Keratinocyte (primary cell): ENCODE results near the gene RPS6KL1.

Experiments used
- EZH2 ChIP-seq: IDR thresholded peaks from one replicate; pipeline ENCODE4 v1.6.1; 2012; ENCODE audit warnings: inconsistent platforms, mild to moderate bottlenecking, low read length, moderate library complexity
- TF ChIP-seq, protein P1 (sequence below), 3 experiments: IDR thresholded peaks in 1 of 3; conservative IDR thresholded peaks in 1 of 3; optimal IDR thresholded peaks in 1 of 3; 2 replicates in 2 of 3; 3 replicates in 1 of 3; pipeline versions ENCODE3 to v1.5.1; 2011; ENCODE audit warnings: low read length in 3 of 3, mild to moderate bottlenecking in 3 of 3, moderate library complexity in 2 of 3, control low read depth in 1 of 3, inconsistent platforms in 1 of 3; ENCODE audit not compliant: insufficient read depth in 2 of 3; ENCODE audit errors: extremely low read depth in 1 of 3

DNA sequence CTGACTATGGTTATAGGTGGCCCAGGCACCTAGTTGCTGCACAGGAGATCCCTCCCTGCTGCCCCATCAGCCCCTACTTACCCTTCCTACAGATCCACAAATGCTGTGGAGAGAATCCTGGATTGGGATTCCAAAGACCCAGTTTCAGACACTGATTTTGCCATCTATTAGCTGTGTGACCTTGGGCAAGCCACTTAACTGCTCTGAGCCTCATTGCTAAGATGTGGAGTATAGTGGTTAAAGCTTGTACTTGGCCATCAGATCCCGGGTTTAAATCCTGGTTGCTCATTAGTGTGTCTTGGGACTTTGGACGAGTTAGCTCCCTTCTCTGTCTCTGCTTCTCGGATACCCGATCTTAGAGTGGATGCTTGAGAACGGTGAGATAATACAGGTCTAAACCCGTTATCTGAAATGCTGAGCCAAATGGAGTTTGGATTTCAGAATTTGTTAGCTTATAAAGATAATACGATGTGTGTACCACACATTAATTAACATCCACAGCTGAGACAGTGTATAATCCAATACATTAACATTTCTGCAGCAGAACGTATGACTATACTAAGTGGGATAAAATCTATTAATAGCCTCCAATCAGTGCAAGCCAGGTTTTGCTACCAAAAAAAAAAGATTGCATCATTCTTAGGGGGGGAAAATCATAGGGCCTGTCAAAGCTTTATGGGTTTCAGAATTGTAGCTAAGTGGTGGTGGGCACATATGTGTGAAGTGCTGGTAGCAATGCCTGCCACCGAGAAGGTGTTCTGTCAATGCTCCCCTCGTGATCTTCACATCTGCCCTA, 63.1 kb downstream of the RPS6KL1 start:
- TF ChIP-seq, protein P1, sequence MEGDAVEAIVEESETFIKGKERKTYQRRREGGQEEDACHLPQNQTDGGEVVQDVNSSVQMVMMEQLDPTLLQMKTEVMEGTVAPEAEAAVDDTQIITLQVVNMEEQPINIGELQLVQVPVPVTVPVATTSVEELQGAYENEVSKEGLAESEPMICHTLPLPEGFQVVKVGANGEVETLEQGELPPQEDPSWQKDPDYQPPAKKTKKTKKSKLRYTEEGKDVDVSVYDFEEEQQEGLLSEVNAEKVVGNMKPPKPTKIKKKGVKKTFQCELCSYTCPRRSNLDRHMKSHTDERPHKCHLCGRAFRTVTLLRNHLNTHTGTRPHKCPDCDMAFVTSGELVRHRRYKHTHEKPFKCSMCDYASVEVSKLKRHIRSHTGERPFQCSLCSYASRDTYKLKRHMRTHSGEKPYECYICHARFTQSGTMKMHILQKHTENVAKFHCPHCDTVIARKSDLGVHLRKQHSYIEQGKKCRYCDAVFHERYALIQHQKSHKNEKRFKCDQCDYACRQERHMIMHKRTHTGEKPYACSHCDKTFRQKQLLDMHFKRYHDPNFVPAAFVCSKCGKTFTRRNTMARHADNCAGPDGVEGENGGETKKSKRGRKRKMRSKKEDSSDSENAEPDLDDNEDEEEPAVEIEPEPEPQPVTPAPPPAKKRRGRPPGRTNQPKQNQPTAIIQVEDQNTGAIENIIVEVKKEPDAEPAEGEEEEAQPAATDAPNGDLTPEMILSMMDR (optimal IDR thresholded peaks at IDR 0.05 in 1 of 3, IDR thresholded peaks at IDR 0.05 in 1 of 3, conservative IDR thresholded peaks at IDR 0.05 in 1 of 3; ENCODE audit: extremely low read depth in 1 of 3, insufficient read depth in 2 of 3, low read length in 3 of 3): no peak
- TF ChIP-seq EZH2: no peak
